ENCODE data around the gene CDHR2.

Gene CDHR2, protein sequence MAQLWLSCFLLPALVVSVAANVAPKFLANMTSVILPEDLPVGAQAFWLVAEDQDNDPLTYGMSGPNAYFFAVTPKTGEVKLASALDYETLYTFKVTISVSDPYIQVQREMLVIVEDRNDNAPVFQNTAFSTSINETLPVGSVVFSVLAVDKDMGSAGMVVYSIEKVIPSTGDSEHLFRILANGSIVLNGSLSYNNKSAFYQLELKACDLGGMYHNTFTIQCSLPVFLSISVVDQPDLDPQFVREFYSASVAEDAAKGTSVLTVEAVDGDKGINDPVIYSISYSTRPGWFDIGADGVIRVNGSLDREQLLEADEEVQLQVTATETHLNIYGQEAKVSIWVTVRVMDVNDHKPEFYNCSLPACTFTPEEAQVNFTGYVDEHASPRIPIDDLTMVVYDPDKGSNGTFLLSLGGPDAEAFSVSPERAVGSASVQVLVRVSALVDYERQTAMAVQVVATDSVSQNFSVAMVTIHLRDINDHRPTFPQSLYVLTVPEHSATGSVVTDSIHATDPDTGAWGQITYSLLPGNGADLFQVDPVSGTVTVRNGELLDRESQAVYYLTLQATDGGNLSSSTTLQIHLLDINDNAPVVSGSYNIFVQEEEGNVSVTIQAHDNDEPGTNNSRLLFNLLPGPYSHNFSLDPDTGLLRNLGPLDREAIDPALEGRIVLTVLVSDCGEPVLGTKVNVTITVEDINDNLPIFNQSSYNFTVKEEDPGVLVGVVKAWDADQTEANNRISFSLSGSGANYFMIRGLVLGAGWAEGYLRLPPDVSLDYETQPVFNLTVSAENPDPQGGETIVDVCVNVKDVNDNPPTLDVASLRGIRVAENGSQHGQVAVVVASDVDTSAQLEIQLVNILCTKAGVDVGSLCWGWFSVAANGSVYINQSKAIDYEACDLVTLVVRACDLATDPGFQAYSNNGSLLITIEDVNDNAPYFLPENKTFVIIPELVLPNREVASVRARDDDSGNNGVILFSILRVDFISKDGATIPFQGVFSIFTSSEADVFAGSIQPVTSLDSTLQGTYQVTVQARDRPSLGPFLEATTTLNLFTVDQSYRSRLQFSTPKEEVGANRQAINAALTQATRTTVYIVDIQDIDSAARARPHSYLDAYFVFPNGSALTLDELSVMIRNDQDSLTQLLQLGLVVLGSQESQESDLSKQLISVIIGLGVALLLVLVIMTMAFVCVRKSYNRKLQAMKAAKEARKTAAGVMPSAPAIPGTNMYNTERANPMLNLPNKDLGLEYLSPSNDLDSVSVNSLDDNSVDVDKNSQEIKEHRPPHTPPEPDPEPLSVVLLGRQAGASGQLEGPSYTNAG (N-terminal part only)

DNA sequence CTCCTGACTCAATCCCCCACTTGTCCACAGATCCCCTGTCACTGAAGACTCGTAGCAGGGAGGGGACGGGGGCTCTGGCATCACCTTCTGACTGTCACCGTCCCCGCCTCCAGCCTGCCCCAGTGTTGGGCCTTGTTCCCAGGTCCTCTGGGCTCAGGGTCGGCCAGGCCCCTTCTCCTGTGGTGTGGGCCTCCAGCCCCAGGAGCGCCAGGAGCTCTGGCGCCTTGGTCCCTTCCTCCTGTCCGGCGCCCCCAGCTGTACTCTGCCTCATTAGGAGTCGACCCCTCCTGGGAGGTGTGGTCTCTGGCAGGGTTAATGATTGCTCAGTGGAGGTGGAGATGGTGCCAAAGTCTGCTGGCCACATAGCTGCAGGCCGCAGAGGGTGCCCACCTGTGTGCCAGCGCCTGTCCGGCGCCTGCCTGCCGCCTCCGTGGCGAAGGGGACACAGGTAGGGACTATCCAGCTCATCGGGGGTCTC lies at the start of gene CDHR2:
Gene CDHR2, plus strand, starts transcription at position 376 of the 478 bp plus-strand sequence. CDS start 16,011 bp downstream, outside the sequence.
- DNase-seq (ENCODE audit: low read depth, low spot score) = no peak
- no peak within 1 kb of the TSS for H3K27ac ChIP-seq

DNA sequence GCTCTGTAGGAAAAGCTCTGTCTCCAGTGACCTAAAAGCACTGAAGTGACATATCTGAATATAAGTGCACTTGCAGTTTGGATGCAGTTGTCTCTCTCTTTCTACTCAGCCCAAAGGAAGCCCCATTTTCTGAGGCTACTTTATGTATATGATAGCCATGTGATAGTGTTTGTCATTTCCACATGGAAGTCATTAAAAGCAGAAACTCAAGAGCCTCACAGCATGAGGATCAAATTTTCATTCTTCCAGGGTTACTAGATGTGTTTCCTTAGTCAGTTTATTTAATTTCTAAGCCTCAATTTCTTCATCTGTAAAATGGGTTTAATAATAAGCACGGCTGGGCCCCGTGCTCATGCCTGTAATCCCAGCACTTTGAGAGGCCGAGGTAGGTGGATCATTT lies 48.6 kb upstream of the CDHR2 start:
- DNase-seq (ENCODE audit: low read depth, low spot score) = no peak
- peak overlapping the region; percentile 52 for H3K27ac ChIP-seq

DNA sequence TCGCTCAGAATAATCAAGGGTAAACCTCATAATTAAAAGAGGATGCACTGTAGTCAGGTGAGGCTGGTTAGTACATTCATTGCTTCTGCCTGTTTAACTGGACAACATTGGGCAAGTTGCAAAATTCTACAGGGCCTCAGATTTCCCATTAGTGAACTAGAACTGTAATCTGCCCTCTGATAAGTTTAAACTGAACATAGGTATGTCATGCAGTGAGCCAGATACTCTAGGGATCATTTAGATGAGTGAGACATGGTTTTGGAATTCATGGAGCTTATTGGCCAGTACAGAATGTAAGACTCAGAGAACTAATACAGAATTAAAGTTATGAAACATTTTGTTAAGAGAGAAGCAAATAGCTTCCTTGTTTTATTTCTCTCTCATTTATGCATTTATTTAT lies 47.8 kb upstream of the CDHR2 start:
- peak; percentile 33 for DNase-seq (ENCODE audit: low read depth, low spot score)
- H3K27ac ChIP-seq = peak overlapping the region; percentile 52

- no peak for DNase-seq (ENCODE audit: low read depth, low spot score)
- no peak overlapping the region for H3K27ac ChIP-seq
Observed at GRCh38 chr5:176503496-176503895, 45.6 kb upstream of the CDHR2 start.

- no peak overlapping the region for H3K27ac ChIP-seq
- DNase-seq (ENCODE audit: low read depth, low spot score) = no peak
Observed at GRCh38 chr5:176507911-176508310, 41.2 kb upstream of the CDHR2 start.

- no peak overlapping the region for H3K27ac ChIP-seq
- no peak for DNase-seq (ENCODE audit: low read depth, low spot score)
Observed at GRCh38 chr5:176508603-176509002, 40.5 kb upstream of the CDHR2 start.

- no peak overlapping the region for H3K27ac ChIP-seq
- no peak for DNase-seq (ENCODE audit: low read depth, low spot score)
Observed at GRCh38 chr5:176513788-176514187, 35.4 kb upstream of the CDHR2 start.

DNA sequence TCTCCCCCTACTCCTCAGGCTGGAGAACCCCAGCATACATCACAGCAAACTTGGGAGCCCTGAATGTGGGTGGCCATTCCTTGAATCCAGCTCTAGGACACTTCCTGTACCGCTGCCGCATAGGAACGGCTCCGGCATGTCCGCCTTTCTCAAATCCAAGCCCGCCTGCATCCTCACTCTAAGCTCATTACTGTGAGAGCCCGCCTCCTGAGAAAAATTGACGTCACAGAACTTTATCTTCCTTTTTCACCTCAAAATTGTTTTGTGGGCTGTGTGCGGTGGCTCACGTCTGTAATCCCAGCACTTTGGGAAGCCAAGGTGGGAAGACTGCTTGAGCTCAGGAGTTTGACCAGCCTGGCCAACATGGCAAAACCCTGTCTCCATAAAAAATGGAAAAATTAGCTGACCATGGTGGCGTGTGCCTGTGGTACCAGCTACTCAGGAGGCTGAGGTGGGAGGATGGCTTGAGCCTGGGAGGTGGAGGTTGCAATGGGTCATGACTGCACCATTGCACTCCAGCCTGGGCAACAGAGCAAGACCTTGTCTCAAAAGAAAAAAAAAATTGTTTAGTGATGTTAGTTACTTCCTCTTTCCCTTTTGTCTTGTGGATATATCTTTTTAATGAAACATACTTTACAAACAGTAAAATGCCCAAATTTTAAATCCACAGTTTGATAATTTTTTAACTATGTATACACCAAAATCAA lies 34.7 kb upstream of the CDHR2 start:
- H3K27ac ChIP-seq = no peak overlapping the region
- DNase-seq (ENCODE audit: low read depth, low spot score) = no peak

DNA sequence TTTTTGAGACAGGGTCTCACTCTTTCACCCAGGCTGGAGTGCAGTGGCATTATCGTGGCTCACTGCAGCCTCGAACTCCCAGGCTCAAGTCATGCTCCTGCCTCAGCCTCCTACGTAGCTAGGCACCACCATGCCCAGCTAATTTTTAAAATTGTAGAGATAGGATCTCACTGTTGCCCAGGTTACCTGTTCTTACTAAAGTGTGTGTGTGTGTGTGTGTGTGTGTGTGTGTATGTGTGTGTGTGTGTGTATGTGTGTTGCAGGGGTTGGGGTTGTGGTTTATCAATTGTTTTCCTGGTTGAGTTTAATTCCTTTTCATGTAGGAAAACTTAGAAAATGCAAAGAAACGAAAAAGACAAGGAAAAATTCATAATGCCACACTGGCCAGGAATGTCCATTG lies 33.7 kb upstream of the CDHR2 start:
- no peak overlapping the region for H3K27ac ChIP-seq

DNA sequence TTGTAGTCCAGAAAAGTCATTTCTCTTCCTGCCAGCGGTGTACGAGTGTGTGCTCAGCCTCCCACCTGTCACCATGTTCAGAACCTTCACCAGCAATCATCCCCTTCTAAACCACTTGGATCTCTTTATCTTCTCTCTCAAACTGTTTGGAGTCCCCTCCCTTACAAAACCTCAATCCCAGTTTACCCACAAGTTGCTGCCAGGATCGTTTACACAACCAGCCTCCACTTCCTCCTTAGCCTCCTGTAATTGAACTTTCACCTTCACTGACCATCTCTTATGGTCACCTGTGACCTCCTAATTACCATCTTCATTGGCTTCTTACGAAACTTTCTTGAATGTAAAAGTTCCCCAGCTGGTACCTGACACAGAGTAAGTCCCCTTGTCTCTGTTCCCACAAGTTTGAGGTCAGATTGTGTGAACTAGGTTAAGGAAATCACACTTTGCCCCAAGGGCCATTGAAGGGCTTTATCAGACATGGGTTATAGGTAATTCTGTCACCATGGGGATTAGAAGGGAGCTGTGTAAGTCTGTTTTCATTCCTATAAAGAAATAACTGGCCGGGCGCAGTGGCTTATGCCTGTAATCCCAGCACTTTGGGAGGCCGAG lies 32.0 kb upstream of the CDHR2 start:
- no peak for DNase-seq (ENCODE audit: low read depth, low spot score)
- H3K27ac ChIP-seq = no peak overlapping the region

More for the DNA sequence above, 33.7 kb upstream of the CDHR2 start:
- DNase-seq (ENCODE audit: low read depth, low spot score) = no peak

DNA sequence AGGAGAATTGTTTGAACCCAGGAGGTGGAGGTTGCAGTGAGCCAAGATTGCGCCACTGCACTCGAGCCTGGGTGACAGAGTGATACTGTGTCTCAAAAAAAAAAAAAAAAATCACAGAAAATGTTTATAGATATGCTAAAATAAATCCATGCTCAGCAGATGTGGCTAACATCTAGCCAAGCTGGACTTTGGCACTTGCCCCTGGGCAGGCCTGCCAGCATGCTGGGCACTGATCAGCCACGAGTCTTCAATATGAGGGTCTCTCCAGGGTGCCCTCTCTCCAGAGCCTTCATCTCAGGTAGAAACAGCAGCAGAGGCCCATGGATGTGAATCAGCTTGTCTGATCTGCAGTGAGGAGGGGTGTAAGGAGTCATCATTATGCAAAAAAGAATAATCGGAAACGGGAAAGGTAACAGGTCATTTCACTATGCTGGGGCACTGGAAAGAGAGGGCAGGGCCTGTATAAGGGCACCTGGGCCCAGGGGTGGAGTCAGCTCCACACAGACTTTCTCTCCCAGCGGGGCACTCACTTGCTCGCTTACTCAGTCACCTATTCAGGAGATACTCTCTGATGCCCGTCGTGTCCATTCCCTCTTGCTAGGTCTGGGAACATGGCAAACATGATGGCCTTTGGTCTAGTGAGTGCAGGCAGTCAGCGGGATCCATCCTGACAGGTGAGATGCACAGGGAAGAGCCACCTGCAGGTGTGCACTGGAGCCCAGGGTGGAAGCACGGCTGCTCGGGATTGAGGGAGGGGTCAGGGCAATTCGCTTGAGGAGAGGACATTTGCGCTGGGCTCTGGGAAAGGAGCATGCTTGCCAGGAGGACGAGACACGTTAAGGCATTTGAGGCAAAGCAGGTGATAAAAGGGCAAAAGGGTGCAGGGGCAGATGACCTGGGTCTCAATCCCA lies 29.1 kb upstream of the CDHR2 start:
- DNase-seq (ENCODE audit: low read depth, low spot score) = no peak
- no peak overlapping the region for H3K27ac ChIP-seq

DNA sequence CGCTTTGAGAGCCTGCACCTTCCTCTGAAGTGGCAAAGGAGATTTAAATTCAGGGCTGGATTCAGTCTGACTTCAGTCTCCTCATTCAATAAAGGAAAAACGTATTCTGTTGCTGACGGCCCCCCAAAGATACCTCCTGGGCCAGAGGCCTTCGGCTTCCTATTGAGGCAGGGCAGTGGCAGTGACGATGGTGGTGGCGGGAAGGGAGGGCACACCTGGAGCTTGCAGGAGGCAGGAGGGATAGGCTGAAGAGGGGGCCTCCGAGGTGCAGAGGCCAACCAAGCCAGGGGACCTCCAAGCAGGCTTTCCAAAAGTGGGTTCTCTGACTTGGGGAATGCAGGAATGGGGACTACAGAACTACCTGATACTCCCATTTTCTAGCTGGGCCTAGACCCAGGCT lies 27.9 kb upstream of the CDHR2 start:
- no peak for DNase-seq (ENCODE audit: low read depth, low spot score)
- H3K27ac ChIP-seq = no peak overlapping the region

DNA sequence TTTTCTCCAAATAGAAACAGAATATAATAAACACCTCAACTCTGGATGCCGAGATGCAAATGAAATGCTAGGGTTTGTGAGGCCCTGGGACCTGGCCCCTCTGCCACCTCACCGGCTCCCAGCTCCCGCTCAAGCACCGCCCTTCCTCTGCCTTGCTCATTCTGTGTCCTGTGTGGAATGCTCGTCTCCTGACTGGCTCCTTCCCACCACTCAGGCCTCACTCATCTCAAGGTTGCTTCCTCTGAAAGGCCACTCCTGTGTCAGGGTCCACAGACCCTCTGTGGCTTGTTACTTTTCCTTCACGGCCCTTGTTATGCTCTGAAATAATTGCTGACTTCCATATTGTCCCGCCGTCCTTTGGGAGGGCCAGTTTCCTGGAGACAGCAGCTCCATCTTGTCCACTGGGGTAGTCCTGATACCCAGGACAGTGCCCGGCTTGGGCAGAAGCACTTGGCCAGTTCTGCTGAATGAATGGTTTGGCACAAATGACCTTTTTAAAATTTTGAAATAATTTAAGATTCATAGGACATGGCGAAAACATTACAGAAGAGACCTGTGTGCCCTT lies 27.4 kb upstream of the CDHR2 start:
- H3K27ac ChIP-seq = no peak overlapping the region
- DNase-seq (ENCODE audit: low read depth, low spot score) = no peak

- H3K27ac ChIP-seq = no peak overlapping the region
- DNase-seq (ENCODE audit: low read depth, low spot score) = no peak
Observed at GRCh38 chr5:176524138-176524537, 25.0 kb upstream of the CDHR2 start.

GRCh38 chr5:176524987-176525386 lies 24.2 kb upstream of the CDHR2 start:
- no peak overlapping the region for H3K27ac ChIP-seq
- no peak for DNase-seq (ENCODE audit: low read depth, low spot score)

DNA sequence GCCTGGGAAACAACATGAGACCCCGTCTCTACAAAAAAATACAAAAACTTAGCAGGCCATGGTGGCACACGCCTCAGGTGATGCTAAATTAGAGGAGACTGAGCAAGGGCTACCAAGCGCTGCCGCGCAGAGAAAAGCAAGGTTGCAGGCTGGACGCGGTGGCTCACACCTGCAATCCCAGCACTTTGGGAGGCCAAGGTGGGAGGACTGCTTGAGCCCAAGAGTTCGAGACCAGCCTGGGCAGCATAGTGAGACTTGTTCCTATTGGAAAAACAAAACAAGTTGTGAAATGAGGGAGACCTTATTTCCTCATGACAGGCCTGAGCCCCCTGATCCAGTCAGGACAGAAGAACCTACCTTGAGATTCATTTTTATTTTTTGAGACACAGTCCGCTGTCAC lies 23.5 kb upstream of the CDHR2 start:
- no peak for DNase-seq (ENCODE audit: low read depth, low spot score)
- H3K27ac ChIP-seq = no peak overlapping the region

GRCh38 chr5:176526462-176526861 lies 22.7 kb upstream of the CDHR2 start:
- DNase-seq (ENCODE audit: low read depth, low spot score) = no peak
- no peak overlapping the region for H3K27ac ChIP-seq
